G401 (cell line): ENCODE results near the gene NAA16. TPM values are rescaled to one million over a fixed set of nuclear protein-coding genes. Genes with fewer than 3 reads are reported as not detected.
A peak's percentile ranks its signal among the peaks of the same experiment; 100 is the strongest.

Experiments used
- DNase-seq: peaks from one replicate; pipeline ENCODE4 v3.0.0-alpha.2; 2015; ENCODE audit warnings: low spot score
- in situ Hi-C: cut with HindIII; loops from 2 replicates; pipeline ENCODE4 v1.10.0; 2016; ENCODE audit warnings: low sequenced_read_pairs, mixed read lengths
- total RNA-seq: library from RNA; depleted of rRNA; stranded (reverse); fragments of >200 nt; shearing (Covaris generic); gene quantifications from 2 replicates; pipeline ENCODE4 v1.2.3, GENCODE V29; 2014

Gene NAA16
- total RNA-seq, 1 experiment from 2014 or later: 13.8 TPM

DNA sequence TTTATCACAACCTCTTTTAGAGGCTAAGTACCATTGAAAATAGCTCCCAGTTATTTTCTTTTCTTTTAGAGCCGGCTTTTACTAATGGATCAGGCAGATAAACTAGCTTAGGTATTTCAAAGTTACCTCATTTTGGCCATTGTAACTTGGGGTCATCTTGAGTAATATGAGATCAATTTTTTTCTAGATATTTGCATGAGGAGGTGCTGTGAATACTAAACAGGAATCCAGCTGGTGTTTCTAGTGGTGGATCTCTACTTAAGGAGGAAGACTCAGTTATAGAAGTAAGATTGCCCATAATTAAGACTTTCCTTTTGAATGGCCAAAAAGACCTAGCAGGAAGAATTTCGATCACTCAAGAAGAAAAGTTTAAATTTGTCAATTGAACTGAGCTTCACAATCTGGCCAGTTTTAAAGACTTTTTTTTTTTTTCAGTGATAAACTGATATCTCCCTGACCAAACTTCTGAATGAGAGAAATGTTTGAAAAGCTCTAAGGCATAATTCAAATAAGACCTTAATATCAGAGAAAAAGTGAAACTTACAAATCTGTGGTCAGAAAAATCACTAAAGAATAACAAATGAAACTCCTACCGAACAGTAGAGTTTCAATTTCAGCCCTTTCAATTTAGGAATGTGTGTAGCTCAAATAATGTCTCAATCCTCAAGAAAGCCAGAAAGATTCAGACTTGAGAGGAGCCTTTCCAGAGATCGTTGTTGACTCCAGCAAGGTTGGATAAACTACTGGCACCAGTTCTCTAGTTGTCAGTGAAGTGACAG lies 11.6 kb upstream of the NAA16 start:
- DNase-seq: no peak
- in situ Hi-C loops: no loop called here

DNA sequence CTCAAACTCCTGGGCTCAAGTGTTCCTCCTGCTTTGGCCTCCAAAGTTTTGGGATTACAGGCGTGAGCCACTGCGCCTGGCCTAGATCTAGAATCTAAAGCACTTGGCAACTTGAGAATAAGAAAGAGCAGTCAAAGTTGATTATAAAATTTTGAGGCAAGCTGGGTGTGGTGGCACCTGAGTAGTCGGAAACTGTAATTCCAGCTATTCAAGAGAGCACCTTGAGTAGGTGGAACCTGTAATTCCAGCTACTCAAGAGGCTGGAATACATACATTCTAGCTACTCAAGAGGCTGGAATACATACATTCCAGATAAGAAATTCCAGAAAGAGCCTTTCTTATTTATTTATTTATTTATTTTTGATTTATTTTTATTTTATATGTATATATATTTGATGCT lies 8.3 kb upstream of the NAA16 start:
- in situ Hi-C loops: no loop called here
- DNase-seq: no peak

DNA sequence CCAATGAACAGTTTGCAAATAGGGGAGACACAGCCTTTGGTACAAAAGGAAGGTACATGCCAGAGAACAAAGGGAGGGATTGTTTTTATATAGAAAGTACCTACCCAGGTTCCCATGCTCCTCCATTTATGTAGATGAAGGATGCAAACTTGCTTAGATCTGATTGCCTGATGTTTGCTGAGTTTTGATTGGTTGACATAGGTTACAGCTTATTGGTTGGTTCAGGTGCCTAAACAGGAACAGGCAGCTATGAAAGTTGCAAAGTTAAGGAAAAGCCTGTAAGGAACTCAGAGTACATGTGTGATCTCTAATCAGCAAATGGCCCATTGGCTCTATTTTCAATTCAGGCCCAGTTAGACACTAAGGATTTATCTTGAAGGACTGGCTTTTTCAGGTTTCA lies 6.5 kb upstream of the NAA16 start:
- in situ Hi-C loops: no loop called here

DNA sequence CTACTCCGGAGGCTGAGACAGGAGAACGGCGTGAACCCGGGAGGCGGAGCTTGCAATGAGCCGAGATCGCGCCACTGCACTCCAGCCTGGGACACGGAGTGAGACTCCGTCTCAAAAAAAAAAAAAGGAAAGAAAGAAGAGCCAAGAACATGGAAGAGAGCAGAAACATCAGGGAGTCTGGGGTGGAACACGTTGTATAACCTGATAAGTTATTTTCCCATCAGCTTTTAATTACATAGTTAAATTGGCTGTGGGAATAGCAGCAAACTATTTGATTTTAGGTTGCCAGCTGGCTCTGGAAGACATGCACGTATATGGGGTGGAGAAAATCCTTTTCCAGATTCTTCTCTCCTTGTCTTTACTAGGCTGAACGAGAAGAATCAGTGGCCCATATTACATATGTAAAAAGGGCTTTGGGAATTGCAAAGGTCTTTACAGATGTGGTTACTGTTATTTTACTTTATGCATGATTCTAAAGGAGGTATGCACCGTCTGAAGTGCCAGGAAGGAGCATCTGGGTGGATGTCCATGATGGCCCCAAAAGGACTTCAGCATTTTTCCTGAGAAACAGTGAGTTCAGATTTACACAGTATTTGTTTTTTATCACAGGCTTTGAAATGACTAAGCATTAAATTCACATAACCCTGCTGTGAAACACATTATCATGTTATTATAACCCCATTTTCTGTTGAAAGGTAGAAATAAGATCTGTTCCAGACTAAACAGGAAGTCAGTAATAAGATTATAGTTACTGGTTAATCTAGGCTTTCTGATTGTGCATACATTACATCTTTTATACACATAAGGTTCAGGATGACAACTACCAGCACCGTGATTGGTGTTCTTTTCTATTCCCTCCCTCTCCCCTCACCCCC lies 4.6 kb upstream of the NAA16 start:
- in situ Hi-C loops: no loop called here
- DNase-seq: no peak

More for the DNA sequence above, 6.5 kb upstream of the NAA16 start:
- DNase-seq: no peak

DNA sequence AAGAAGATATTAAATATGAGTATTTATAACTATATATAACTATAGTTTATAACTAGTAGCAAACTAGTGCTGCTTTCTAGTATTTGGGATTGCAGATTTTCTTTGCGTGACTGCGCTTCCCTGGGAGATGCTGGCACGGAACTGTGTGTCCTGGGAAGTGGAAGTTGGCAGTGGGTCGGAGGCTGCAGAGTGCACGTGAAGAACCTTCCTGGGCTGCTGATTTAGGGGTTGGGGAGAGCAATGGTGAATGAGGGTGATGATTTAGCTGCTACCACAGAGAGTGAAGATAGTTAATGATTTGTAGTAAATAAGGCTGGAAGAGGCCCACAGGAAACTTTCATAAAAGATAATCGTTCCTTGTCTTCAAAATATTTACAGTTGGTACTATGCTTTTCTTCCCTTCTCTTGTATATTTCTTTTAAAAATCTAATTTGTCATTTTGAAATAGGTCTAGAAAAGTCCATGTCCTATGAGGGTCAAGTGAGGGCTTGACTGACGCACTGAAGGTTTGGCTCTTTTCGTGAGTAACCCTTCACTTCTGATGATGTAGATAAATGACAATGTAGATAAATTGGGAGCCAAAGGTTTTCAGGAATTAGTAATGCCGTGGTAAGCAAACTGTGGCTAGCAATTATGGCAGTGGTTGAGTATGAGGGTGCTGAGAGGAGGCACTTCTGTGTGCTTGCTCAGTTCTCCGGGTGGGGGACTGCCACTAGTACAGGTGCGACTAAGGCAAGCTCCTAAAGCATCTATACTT lies 3.0 kb upstream of the NAA16 start:
- DNase-seq: no peak
- in situ Hi-C loops: no loop called here

DNA sequence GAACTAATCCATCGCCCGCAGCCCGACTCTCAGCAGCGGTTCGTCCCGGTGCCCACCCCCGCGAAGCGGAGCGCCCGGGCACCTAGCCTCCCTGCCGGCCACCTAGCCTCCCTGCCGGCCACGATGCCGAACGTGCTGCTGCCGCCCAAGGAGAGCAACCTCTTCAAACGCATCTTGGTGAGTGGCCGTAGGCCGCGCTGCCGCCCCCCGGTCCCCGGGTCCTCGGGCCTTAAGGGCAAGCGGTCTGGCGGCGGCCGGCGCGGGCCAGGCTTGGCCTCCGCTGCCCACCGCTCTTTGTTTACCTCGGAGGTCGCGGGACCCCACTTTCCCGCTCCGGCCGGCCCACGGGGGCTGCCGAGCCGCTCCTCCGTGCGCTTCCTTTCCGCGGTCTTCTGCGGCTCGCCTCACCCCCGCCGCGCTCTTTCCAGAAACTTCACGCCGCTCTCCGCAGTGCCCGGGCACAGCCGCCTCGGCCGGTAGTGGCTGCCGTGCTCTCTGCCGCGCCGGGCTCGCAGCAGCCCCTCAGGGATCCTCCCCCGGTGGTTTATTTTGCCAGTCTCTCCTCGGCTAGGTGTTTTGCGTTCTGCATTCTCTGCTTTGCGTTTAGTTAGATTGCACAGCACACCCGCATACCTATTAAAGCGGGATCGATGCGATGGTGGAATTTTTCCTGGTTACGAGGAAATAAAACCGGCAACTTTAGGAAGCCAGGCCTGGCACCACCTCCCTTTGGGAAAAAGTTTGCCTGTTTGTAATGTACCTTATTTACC lies 524 bp downstream of the NAA16 start:
- in situ Hi-C loops: no loop called here
- peak; percentile 38 for DNase-seq

DNA sequence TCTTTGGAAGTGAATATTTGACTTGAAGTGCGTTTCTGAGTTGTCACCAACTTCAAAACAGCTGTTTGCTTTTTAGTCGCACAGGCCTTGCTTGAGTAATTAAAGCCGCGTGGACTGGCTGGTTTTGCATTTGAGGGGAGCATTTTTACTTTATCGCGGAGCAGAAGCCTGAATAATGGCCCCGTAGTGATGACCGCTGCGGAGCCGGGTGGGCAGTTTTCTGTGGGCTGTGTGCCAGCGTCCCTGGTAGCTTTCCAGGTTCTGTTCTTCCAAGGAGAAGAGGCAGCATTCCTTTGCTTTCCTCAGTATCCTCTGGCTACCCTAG lies 1.1 kb downstream of the NAA16 start:
- in situ Hi-C loops: no loop called here
- DNase-seq: peak; percentile 29

DNA sequence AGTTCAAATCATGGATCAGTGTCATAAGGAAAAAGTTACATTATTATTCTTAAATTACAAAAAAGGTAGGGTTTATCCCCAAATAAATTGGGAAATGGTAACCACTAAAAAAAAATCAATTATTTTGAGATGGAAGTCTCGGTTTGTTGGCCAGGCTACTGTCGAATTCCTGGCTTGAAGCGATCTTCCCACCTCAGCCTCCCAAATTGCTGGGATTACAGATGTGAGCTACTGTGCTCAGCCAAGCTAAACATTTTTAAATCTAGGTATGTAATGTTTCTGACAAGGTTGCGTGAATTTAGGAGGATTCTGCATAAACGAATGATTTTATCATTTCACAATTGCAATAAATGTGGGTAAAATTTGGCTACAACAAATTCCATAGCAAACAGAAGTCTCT lies 2.0 kb downstream of the NAA16 start:
- no peak for DNase-seq
- in situ Hi-C loops: no loop called here

DNA sequence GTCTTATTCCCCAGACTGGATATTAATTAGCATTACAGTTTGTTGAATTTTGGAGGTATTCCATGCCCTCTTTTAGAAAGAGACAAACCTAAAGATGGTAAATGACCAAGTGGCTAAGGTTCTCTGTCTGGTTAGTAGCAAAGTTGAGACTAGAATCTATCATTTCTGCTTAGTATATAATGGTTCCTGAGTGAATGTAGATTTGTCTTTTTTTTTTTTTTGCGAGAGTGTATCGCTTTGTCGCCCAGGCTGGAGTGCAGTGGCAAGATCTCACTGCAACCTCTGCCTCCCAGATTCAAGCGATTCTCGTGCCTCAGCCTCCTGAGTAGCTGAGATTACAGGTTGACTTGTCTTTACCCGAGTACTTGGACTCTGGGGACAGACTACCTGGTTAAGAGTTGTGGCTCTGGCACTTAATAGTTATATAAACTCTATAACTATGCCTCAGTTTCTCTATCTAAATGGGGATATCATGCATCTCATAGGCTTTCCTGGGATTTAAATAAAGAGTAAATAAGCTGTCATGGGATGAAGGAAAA lies 2.7 kb downstream of the NAA16 start:
- in situ Hi-C loops: no loop called here
- DNase-seq: no peak

DNA sequence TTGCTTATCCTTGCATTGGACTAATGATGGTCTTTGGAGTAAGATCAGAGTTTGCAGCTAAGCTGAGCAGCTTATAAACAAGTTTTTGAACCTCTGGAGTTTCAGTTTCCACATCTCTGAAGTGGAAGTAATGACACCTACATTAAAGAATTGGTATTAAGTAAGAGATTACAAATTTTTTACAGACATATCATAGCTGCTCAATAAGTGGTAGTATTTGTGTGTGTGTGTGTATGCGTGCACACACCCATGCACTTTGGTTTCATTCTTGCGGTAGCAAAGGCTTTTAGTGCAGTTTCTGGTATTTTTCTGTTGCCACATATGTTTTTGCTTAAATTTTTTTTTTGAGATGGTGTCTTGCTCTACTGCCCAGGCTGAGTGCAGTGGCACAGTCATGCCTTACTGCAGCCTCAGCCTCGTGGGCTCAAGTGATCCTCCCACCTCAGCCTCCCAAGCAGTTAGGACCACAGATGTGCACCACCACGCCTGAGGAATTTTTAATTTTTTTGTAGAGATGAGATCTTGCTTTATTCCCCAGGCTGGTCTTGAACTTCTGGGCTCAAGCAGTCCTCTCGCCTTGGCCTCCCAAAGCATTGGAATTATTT lies 4.5 kb downstream of the NAA16 start:
- in situ Hi-C loops: no loop called here

DNA sequence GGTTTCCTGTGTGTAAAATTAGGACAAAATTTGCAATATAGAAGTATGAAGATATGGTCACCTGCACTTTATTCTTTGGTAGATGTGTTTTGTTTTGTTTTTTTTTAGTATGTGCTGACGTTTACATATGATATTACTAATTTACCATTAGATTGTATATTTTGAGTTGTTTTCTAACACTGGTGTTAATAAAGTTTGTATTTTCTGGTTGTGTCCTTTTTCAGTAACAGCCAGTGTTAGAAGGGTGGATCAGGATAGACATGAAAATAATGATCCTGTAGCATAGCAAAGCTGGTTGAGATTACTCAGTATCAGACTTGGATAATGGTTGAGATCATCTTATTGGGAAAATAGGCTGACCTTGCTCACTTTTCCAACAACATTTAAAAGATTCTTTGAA lies 6.2 kb downstream of the NAA16 start:
- in situ Hi-C loops: no loop called here
- no peak for DNase-seq

More for the DNA sequence above, 4.5 kb downstream of the NAA16 start:
- no peak for DNase-seq

DNA sequence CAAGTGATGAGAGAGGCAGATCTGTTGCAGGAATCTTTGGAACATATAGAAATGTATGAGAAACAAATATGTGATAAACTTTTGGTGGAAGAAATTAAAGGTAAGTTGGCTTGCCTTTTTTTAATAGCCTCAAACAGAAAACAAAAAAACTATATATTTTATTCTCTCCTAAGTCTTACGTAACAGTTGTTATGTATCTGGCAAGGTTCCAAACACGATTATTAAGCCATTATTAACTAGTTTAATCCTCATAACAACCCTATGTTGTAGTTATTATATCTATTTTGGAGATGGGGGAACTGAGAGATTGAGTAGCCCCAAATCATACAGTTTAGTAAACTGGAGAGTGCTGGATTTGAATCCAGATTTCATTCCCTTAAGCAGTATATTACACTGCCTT lies 14.7 kb downstream of the NAA16 start:
- in situ Hi-C loops: no loop called here
- no peak for DNase-seq

DNA sequence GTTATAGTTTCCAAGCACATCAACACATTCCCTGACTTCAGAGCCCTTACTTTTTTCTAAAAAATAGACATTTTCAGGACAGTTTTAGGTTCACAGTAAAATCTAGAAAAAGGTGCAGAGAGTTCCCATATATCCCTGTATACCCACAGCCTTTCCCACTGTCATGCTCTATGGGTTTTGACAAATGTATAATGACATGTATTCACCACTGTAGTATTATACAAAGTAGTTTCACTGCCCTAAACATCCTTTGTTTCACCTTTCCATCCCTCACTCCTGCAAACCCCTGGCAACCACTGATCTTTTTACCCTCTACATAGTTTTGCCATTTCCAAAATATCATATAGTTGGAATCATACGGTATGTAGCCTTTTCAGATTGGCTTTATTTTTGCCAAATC lies 15.6 kb downstream of the NAA16 start:
- in situ Hi-C loops: no loop called here
- no peak for DNase-seq

DNA sequence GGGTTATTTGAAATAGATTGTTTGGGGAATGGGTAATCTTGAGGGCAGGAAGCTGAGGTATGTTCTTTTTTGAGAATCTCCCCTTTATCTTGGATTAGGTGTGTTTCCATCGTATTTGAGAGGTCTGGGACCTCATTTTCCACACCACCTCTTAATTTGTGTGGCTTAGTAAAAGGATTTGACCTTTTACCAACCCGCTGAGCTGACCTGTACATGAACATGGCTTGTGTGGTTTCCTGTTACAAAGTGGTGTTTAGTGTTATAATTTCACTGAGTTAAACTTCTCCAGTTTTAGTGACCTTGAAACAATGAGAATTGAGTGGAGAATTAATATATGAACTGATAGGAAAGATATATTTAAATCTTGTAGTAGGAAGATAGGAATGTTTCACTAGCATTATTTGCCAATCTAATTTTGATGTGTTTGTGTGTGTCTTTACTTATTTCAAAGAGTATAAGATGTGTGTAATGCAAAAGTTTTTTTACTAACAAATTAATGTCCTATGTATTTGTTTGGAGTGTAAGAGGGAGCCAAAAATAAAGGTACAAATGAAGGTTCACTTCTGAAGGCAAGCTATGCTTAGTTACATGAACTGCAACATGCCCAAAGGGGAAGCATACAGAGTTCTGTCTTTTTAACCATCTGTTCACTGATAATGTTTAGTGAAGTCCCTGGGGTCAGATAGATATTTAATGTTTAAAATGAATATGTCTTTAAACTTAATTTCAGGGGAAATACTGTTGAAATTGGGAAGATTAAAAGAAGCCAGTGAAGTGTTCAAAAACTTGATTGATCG lies 17.1 kb downstream of the NAA16 start:
- in situ Hi-C loops: no loop called here
- DNase-seq: no peak

DNA sequence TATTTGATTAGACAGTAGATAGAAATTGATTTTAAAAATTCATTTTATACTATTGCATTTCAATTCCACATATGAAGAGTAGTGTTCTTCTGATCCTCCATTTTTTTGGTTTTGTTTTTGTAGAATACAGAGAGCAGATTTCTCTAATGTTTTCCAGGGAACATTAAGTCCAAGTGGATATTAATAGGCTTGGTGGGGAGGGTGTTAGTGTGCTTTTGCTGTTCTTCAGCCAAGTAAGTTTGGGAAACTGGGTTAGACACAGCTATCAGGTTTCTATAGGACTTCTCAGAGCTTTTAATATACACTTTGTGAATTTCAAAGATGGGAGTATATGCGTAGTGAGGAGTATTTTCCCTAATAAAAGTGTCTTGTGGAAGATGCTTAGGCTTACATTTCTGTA lies 21.8 kb downstream of the NAA16 start:
- in situ Hi-C loops: no loop called here
- peak; percentile 41 for DNase-seq

DNA sequence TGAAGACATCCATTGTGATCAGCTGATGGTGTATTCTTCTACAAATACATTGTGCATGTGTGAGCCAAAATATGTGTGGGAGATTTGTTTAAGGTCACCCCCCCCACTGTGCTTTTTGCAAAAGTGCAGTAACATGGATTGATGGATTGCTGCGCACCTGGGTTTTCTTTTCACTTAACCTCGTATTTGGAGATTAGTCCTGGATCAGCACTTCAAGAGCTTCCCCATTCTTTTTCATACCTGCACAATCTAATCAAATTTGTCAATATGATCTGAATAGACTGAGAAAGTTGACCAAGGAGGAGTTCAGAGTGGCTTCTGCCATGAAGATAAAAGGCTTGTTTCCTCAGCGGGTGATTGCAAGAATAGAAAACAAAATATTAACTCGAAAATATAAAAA lies 23.7 kb downstream of the NAA16 start:
- in situ Hi-C loops: no loop called here
- no peak for DNase-seq

DNA sequence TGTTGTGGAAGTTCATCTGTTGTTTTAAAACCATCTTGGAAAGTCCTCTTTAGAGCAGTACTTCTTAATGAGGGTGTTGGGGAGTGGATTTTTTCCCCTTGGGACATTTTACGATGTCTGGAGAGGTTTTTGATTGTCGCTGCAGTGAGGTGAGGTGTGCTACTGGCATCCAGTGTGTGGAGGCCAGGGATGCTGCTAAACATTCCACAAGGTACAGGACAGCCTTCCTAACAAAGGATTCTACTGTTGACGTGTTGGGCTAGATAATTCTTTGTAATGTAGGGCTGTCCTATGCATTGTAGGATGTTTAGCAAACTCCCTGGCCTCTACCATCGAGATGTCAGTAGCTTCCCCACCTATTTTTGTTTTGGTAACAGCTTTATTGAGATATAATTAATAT lies 33.3 kb downstream of the NAA16 start:
- in situ Hi-C loops: no loop called here
- DNase-seq: no peak
